Activated CD8-positive, alpha-beta T cell treated with anti-CD3 and anti-CD28 coated beads for 36 hours (primary cell): ENCODE data around the gene ADAMTS2. TPM values are rescaled to one million over a fixed set of nuclear protein-coding genes. Genes with fewer than 3 reads are reported as not detected.

Experiments
- ATAC-seq: fragments of 200-7000 bp; cut with Tn5 transposase; one replicate; pipeline ENCODE4 v1.10.0; 2021; ENCODE audit warnings: mild to moderate bottlenecking, moderate library complexity
- CTCF ChIA-PET: fragments of 350-600 bp; sonication (Branson Sonifier 250); formaldehyde crosslinking; loops from one replicate; lab custom pipeline; 2021; ENCODE audit warnings: antibody characterized with exemption; lab: Charles Lee
- POLR2A ChIA-PET: fragments of 350-600 bp; sonication (Branson Sonifier 250); formaldehyde crosslinking; loops from one replicate; lab custom pipeline; 2021; ENCODE audit warnings: antibody characterized with exemption; lab: Charles Lee
- DNase-seq: peaks from one replicate; pipeline ENCODE4 v3.0.0-alpha.2; 2020
- H3K27ac Mint-ChIP-seq: one replicate; pipeline ENCODE4 v1.8.0; 2021; ENCODE audit warnings: mild to moderate bottlenecking, mixed read lengths
- H3K27me3 Mint-ChIP-seq: one replicate; pipeline ENCODE4 v1.8.0; 2021; ENCODE audit warnings: mixed read lengths
- H3K36me3 Mint-ChIP-seq: one replicate; pipeline ENCODE4 v1.8.0; 2021; ENCODE audit warnings: low read depth, mixed read lengths
- H3K4me1 Mint-ChIP-seq: one replicate; pipeline ENCODE4 v1.8.0; 2021; ENCODE audit warnings: low read depth, mixed read lengths
- H3K4me3 Mint-ChIP-seq: one replicate; pipeline ENCODE4 v1.8.0; 2021; ENCODE audit warnings: mild to moderate bottlenecking, moderate library complexity, mixed read lengths
- H3K9me3 Mint-ChIP-seq: one replicate; pipeline ENCODE4 v1.8.0; 2021; ENCODE audit warnings: mixed read lengths
- intact Hi-C: fragments of 100-400 bp; cut with micrococcal nuclease; formaldehyde crosslinking; loops from one replicate; pipeline ENCODE4 v1.10.0; 2022
- total RNA-seq, 2 experiments: library from RNA; stranded (reverse); gene quantifications; one replicate each; pipeline ENCODE4 v1.2.3, GENCODE V29; 2021
- TF ChIP-seq, protein P1 (sequence below): fragments of 200-600 bp; IDR thresholded peaks from one replicate; pipeline ENCODE4 v1.8.0; 2022; ENCODE audit warnings: antibody characterized with exemption, mild to moderate bottlenecking

The ADAMTS2 gene
- total RNA-seq, 2 experiments from 2014 or later = not detected

DNA sequence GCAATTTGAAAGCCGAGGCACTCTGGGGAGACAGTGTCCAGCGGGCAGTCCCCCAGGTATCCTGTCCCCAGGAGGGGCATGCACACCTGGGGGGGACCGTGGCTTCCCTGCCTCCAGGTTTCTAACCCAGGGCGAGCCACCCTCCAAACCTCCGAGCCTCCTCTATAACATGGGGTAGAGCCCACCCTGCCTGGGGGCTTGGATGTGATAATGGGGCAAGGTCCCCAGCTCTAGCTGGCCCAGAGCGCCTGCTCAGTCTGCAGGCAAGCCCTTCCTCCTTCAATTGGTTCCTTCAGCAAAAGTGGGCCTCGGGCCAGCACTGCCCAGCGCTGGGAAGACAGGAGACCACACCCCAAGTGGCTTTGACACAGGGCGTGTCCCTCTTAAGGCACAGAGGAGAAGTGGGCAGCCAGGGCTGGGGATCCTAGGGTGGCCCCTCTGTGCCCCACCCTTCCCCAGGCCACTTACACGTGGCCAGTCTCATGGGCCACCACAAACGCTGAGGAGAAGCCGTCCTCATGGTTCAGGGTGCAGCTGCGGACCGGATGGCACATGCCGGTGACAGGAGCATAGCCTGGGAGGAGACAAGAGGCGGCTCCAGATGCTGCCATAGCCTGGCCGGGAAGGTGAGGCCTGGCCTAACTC lies 190.8 kb downstream of the ADAMTS2 start:
- Mint-ChIP-seq H3K9me3 (no peaks in the 10 kb centered on the region), H3K4me3 (no peak overlapping the region), H3K36me3 (no peaks in the 10 kb centered on the region), H3K27ac (no peak overlapping the region), H3K27me3 (no peaks in the 10 kb centered on the region), H3K4me1 (no peaks in the 10 kb centered on the region)
- DNase-seq (no peak), ATAC-seq (no peak)
- TF ChIP-seq, protein P1, sequence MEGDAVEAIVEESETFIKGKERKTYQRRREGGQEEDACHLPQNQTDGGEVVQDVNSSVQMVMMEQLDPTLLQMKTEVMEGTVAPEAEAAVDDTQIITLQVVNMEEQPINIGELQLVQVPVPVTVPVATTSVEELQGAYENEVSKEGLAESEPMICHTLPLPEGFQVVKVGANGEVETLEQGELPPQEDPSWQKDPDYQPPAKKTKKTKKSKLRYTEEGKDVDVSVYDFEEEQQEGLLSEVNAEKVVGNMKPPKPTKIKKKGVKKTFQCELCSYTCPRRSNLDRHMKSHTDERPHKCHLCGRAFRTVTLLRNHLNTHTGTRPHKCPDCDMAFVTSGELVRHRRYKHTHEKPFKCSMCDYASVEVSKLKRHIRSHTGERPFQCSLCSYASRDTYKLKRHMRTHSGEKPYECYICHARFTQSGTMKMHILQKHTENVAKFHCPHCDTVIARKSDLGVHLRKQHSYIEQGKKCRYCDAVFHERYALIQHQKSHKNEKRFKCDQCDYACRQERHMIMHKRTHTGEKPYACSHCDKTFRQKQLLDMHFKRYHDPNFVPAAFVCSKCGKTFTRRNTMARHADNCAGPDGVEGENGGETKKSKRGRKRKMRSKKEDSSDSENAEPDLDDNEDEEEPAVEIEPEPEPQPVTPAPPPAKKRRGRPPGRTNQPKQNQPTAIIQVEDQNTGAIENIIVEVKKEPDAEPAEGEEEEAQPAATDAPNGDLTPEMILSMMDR = no peak
- CTCF ChIA-PET = no interaction called here
- POLR2A ChIA-PET = no interaction called here
- intact Hi-C loops = no loop called here

- no peaks in the 10 kb centered on the region for H3K4me1 Mint-ChIP-seq
- ChIA-PET POLR2A (no interaction called here), CTCF (no interaction called here)
- H3K36me3 Mint-ChIP-seq = no peaks in the 10 kb centered on the region
- H3K27me3 Mint-ChIP-seq = no peaks in the 10 kb centered on the region
- TF ChIP-seq, protein P1 = no peak
- DNase-seq (no peak), ATAC-seq (no peak)
- no peak overlapping the region for H3K4me3 Mint-ChIP-seq
- H3K27ac Mint-ChIP-seq = no peak overlapping the region
- no peaks in the 10 kb centered on the region for H3K9me3 Mint-ChIP-seq
- intact Hi-C loops = no loop called here
Measured at GRCh38 chr5:179153921-179154345, 191.3 kb downstream of the ADAMTS2 start.

- H3K27me3 Mint-ChIP-seq = no peaks in the 10 kb centered on the region
- H3K4me3 Mint-ChIP-seq = no peak overlapping the region
- no peak overlapping the region for H3K27ac Mint-ChIP-seq
- ChIA-PET POLR2A (no interaction called here), CTCF (no interaction called here)
- DNase-seq (no peak), ATAC-seq (no peak)
- H3K36me3 Mint-ChIP-seq = no peaks in the 10 kb centered on the region
- intact Hi-C loops = no loop called here
- TF ChIP-seq, protein P1 = no peak
- no peaks in the 10 kb centered on the region for H3K9me3 Mint-ChIP-seq
- no peaks in the 10 kb centered on the region for H3K4me1 Mint-ChIP-seq
Measured at GRCh38 chr5:179153341-179153901, 191.8 kb downstream of the ADAMTS2 start.

- TF ChIP-seq, protein P1 = no peak
- no peaks in the 10 kb centered on the region for H3K9me3 Mint-ChIP-seq
- no peaks in the 10 kb centered on the region for H3K36me3 Mint-ChIP-seq
- ChIA-PET CTCF (no interaction called here), POLR2A (no interaction called here)
- no peak overlapping the region for H3K4me3 Mint-ChIP-seq
- no peaks in the 10 kb centered on the region for H3K4me1 Mint-ChIP-seq
- ATAC-seq (no peak), DNase-seq (no peak)
- intact Hi-C loops = no loop called here
- no peaks in the 10 kb centered on the region for H3K27me3 Mint-ChIP-seq
- H3K27ac Mint-ChIP-seq = no peak overlapping the region
Measured at GRCh38 chr5:179152941-179153340, 192.3 kb downstream of the ADAMTS2 start.

- Mint-ChIP-seq H3K4me1 (no peaks in the 10 kb centered on the region), H3K4me3 (no peak overlapping the region), H3K27me3 (no peaks in the 10 kb centered on the region), H3K36me3 (no peaks in the 10 kb centered on the region), H3K27ac (no peak overlapping the region), H3K9me3 (no peaks in the 10 kb centered on the region)
- DNase-seq (no peak), ATAC-seq (no peak)
- intact Hi-C loops = no loop called here
- CTCF ChIA-PET = no interaction called here
- POLR2A ChIA-PET = no interaction called here
- TF ChIP-seq, protein P1 = no peak
Measured at GRCh38 chr5:179152144-179152895, 192.9 kb downstream of the ADAMTS2 start.
